Lower leg skin (tissue), 4 donors: ENCODE measurements around the gene ARHGAP4. TPM values are rescaled to one million over a fixed set of nuclear protein-coding genes. Genes with fewer than 3 reads are reported as not detected.

Experiments
- DNase-seq, 2 donors: peaks; one replicate each; pipeline ENCODE4 v3.0.0-alpha.2; 2019; ENCODE audit warnings: low spot score in 2 of 2
- H3K4me3 ChIP-seq: fragments of 200-600 bp; sonication (generic); 2 replicates; pipeline ENCODE4 v1.5.1; 2017; ENCODE audit warnings: mild to moderate bottlenecking, low read depth; ENCODE audit not compliant: poor library complexity, severe bottlenecking
- CTCF ChIP-seq, 3 donors: fragments of 450-650 bp; IDR thresholded peaks; one replicate each; pipeline ENCODE4 v1.5.1; 2016; ENCODE audit warnings: antibody characterized with exemption in 3 of 3, mild to moderate bottlenecking in 3 of 3, moderate library complexity in 2 of 3
- POLR2A ChIP-seq, 2 donors: fragments of 450-650 bp; IDR thresholded peaks; one replicate each; pipeline ENCODE4 v1.6.1; 2016 to 2017; ENCODE audit warnings: antibody characterized with exemption in 2 of 2, mild to moderate bottlenecking in 1 of 2, moderate library complexity in 1 of 2
- WGBS, 2 donors: methylation state at CpG; one replicate each; pipeline ENCODE4 v1.1.5; 2018; 5-methylcytosine and 5-hydroxymethylcytosine counted together
- intact Hi-C: fragments of 100-400 bp; cut with DNase I; formaldehyde crosslinking; loops from one replicate; pipeline ENCODE4 v1.15.0; 2023; ENCODE audit warnings: low total_unique reads
- total RNA-seq, 4 donors: library from RNA; depleted of rRNA; stranded (reverse); fragments of >200 nt; gene quantifications; one replicate each; pipeline ENCODE4 v1.1.0, GENCODE V29; 2016

ARHGAP4 gene
- total RNA-seq, 4 donors from 2014 or later = 2.7 to 14.8 (median 10.5) TPM

- TF ChIP-seq CTCF (IDR thresholded peaks at IDR 0.05) = no peak
- no peak for TF ChIP-seq POLR2A (IDR thresholded peaks at IDR 0.05)
- 94 to 100% methylated on average over 3 to 15 of the region's 15 CpGs for WGBS, 2 donors
- no peak for DNase-seq
- intact Hi-C loops = no loop called here
- H3K4me3 ChIP-seq = no peak overlapping the region
These were observed 33.6 kb upstream of the ARHGAP4 start for GRCh38 chrX:153959649-153960048.

DNA sequence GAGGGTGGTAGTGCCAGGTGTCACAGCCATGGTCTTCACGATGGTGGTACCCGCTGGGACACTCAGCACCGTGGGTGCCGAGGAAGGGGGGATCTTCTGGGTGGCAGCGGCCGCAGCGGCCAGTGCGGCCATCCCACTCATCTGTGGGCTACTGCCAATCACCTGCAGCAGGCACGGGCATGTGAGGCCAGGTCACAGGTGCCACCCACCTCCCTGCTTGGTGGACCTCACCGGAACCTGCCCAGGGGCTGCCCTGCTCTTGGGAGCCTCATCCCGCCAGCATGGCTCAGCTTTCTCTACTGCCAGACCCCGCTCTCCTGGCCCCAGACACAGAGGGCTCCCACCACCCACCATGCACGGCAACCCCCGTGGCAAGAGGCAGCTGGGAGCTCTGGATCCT is 32.5 kb upstream of the ARHGAP4 start:
- intact Hi-C loops = no loop called here
- TF ChIP-seq POLR2A (IDR thresholded peaks at IDR 0.05) = no peak
- 94% methylated on average over 6 to 14 of the region's 14 CpGs for WGBS, 2 donors
- H3K4me3 ChIP-seq = no peak overlapping the region
- no peak for DNase-seq

DNA sequence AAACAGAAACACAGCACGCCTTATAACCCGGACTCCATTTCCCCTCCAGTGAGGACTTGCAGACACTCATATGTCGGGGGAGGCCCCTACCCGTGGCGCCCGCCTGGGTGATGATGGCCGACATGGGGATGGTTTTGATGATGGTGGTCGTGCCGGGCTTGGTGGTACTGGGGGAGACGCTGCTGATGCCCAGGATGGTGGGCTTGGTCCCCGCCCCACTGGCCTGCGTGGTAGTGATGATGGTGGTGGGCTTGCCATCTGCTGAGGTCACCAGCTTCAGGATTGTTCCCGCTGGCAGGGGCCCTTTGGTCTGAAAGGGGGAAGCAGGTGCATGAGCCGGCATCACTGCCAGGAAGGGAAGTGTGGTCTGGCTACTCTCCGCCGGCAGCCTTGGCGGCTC is 31.2 kb upstream of the ARHGAP4 start:
- no peak for TF ChIP-seq POLR2A (IDR thresholded peaks at IDR 0.05)
- no peak for TF ChIP-seq CTCF (IDR thresholded peaks at IDR 0.05)
- no peak overlapping the region for H3K4me3 ChIP-seq
- WGBS, 2 donors = 90 to 95% methylated on average over 9 to 17 of the region's 17 CpGs
- DNase-seq = no peak
- intact Hi-C loops = no loop called here

DNA sequence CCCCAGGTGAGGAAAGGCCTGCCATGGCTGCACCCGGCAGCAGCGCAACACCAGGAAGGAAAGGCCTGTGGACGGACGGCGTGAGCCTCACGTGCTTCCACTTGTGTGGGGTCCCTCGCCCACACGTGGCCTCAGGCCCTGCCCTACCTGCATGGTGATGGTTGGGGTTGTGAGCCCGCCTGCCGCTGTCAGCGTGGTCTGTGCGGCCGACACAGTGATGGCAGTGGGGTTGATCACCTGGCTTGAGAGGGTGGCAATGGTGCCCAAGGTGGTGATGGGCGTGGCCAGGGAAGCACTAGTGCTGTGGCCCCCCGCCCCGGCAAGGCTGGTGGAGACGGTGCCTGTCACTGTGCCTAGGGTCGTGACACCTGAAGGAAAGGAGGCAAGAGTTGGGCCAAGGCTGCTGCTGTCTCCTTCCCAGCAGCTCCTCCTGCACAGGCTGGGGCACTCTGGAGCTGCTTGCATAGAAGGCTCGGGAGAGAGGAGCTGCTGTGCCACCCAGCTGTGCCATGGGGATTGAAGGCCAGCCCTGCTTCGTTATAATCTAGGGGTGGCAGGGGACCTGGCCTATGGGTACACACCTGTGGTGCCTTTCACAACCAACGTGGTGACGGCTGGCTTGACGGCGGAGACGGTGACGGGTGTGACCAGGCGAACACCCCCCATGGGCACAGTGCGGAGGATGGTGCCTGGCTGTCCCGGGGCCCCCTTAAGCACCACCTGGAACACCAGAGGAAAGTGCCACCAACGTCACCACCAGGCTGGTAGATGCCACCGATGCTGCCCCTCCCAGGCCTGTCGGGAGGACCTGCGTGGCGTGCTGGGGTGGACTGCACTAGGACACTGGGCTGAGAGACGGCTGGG is 30.2 kb upstream of the ARHGAP4 start:
- 87 to 91% methylated on average over 10 to 34 of the region's 35 CpGs for WGBS, 2 donors
- TF ChIP-seq POLR2A (IDR thresholded peaks at IDR 0.05) (no peak), CTCF (IDR thresholded peaks at IDR 0.05) (no peak)
- no peak overlapping the region for H3K4me3 ChIP-seq
- no peak for DNase-seq
- intact Hi-C loops = no loop called here

DNA sequence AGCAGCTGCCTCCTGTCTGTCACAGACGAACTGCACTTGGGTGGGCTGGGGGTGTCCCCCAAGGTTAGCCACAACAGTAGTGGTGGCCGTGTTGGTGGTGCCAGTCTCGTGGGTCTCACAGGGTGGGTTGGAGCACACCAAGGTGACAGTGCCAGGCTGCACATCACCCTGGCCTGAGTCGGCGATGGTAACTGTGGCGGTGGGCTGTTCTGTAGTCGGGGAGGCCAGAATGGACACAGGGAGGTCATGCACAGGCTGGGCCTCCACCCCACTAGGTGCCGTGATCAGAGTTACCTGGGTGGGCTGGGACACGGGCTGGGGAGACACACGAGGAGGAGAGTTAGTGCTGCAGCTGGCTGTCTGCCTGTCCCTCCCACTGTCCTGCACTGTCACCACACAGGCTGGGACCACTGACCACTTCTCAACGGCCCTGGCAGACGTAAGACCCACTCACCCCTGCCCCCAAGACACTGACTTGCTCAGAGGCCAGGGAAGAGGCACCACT is 29.2 kb upstream of the ARHGAP4 start:
- DNase-seq = no peak
- H3K4me3 ChIP-seq = no peak overlapping the region
- no peak for TF ChIP-seq CTCF (IDR thresholded peaks at IDR 0.05)
- TF ChIP-seq POLR2A (IDR thresholded peaks at IDR 0.05) = no peak
- 81 to 88% methylated on average over 3 to 8 of the region's 12 CpGs for WGBS, 2 donors
- intact Hi-C loops = no loop called here

GRCh38 chrX:153954558-153955227 is 28.6 kb upstream of the ARHGAP4 start:
- H3K4me3 ChIP-seq = no peak overlapping the region
- intact Hi-C loops = loop anchor here (5.0 kb wide), 1 partner anchor 192 kb away; the partner anchor contains the start of gene PLXNB3
- TF ChIP-seq CTCF (IDR thresholded peaks at IDR 0.05) (no peak), POLR2A (IDR thresholded peaks at IDR 0.05) (no peak)
- 94 to 97% methylated on average over 15 to 34 of the region's 44 CpGs for WGBS, 2 donors
- DNase-seq = no peak
